SK-N-MC (cell line): Measurements from ENCODE around the gene HERC5.

ENCODE experiments used
- EZH2 ChIP-seq: fragments of 200-600 bp; sonication (generic); IDR thresholded peaks from one replicate; pipeline ENCODE4 v1.6.1; 2017; ENCODE audit warnings: antibody characterized with exemption
- POLR2AphosphoS5 ChIP-seq: IDR thresholded peaks from 2 replicates; pipeline ENCODE4 v1.6.1; 2012; ENCODE audit warnings: mild to moderate bottlenecking, low read depth, low read length, borderline replicate concordance

DNA sequence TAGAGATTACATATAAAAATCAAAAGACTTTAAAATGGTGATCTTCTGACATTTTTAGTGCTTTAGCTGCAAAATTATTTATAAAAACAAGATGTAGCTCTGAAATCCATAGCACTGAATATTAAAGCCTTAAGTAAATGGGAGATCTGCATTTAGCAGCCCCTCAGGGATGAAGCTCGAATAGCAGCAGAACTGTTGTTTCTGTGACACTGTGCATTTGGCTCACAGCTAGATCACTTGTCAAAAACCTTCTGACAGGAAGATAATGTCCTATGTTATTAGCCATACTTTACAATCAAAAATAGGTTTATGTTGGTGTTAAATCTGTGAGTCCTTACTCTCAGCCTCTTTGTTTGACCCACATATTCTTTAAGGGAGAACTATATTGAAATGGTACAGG, 80.8 kb downstream of the HERC5 start:
- TF ChIP-seq POLR2AphosphoS5, result no peak
- no peak for TF ChIP-seq EZH2
